DMS114 treated with DMSO at 0.1 percent for 48 hours (cell line): ENCODE measurements around the gene NR1D2.
"Not testable (repeated sequence)": the region's sequence is repeated elsewhere in the genome, so short reads cannot be mapped to it uniquely, and the experiment has no call there.

Experiments
- DNase-seq: peaks from one replicate; lab custom pipeline; 2025; ENCODE audit not compliant: unreplicated experiment; lab: John Stamatoyannopoulos, UW

NR1D2 gene

GRCh38 chr3:23944861-23945662 lies at the start of gene NR1D2:
Gene NR1D2 (plus strand): TSS chr3:23945286. CDS start chr3:23945579, 293 bp downstream.
- peak; percentile 35 for DNase-seq

GRCh38 chr3:23900744-23901143 lies 44.3 kb upstream of the NR1D2 start:
- no peak for DNase-seq

- DNase-seq: no peak
Observed at GRCh38 chr3:23904545-23904944, 40.5 kb upstream of the NR1D2 start.

GRCh38 chr3:23909341-23909740 lies 35.7 kb upstream of the NR1D2 start:
- no peak for DNase-seq

- DNase-seq: no peak
Observed at GRCh38 chr3:23911397-23911796, 33.7 kb upstream of the NR1D2 start.

GRCh38 chr3:23912335-23912734 lies 32.8 kb upstream of the NR1D2 start:
- DNase-seq: not testable (repeated sequence)

GRCh38 chr3:23913182-23913581 lies 31.9 kb upstream of the NR1D2 start:
- no peak for DNase-seq

GRCh38 chr3:23913873-23914743 lies 31.0 kb upstream of the NR1D2 start:
- no peak for DNase-seq

GRCh38 chr3:23915537-23916108 lies 29.5 kb upstream of the NR1D2 start:
- DNase-seq: peak; percentile 8

GRCh38 chr3:23916152-23916885 lies 28.8 kb upstream of the NR1D2 start:
- no peak for DNase-seq

GRCh38 chr3:23916886-23917678 lies 28.0 kb upstream of the NR1D2 start, which contains the start of the genes NKIRAS1 and RPL15:
Gene NKIRAS1 (minus strand): TSS chr3:23916990. CDS start chr3:23910904, 6,086 bp downstream.
Gene RPL15 (plus strand): TSS chr3:23917132. CDS start chr3:23917860, 728 bp downstream.
- peak; percentile 91 for DNase-seq

GRCh38 chr3:23917679-23918303 lies 27.3 kb upstream of the NR1D2 start:
- not testable (repeated sequence) for DNase-seq

GRCh38 chr3:23918331-23918730 lies 26.8 kb upstream of the NR1D2 start:
- not testable (repeated sequence) for DNase-seq

- DNase-seq: no peak
Observed at GRCh38 chr3:23919628-23920027, 25.5 kb upstream of the NR1D2 start.

- no peak for DNase-seq
Observed at GRCh38 chr3:23920151-23920655, 24.9 kb upstream of the NR1D2 start.

GRCh38 chr3:23921052-23921511 lies 24.0 kb upstream of the NR1D2 start:
- DNase-seq: no peak

- DNase-seq: peak; percentile 66
Observed at GRCh38 chr3:23923786-23924185, 21.3 kb upstream of the NR1D2 start.

GRCh38 chr3:23926246-23926645 lies 18.8 kb upstream of the NR1D2 start:
- no peak for DNase-seq

GRCh38 chr3:23926736-23927135 lies 18.4 kb upstream of the NR1D2 start:
- no peak for DNase-seq
